Gastrocnemius medialis (tissue), 4 donors: Measurements from ENCODE around the gene HIBCH.

ENCODE experiments used
- CTCF ChIP-seq, 5 experiments: fragments of 450-650 bp in 3 of 5; fragments of 200-600 bp in 2 of 5; sonication (generic) in 2 of 5; IDR thresholded peaks in 4 of 5; conservative IDR thresholded peaks in 1 of 5; 1 replicate in 4 of 5; 2 replicates in 1 of 5; pipeline ENCODE4 v1.5.1; 2016 to 2019; ENCODE audit warnings: antibody characterized with exemption in 5 of 5, mild to moderate bottlenecking in 3 of 5, moderate library complexity in 3 of 5
- POLR2A ChIP-seq, 2 donors: fragments of 450-650 bp; IDR thresholded peaks; one replicate each; pipeline ENCODE4 v1.6.1; 2017; ENCODE audit warnings: antibody characterized with exemption in 2 of 2, mild to moderate bottlenecking in 2 of 2, moderate library complexity in 2 of 2

- no peak for TF ChIP-seq POLR2A (IDR thresholded peaks at IDR 0.05)
- TF ChIP-seq CTCF (IDR thresholded peaks at IDR 0.05 in 4 of 5, conservative IDR thresholded peaks at IDR 0.05 in 1 of 5): no peak
Observed at GRCh38 chr2:190210471-190210870, 109.2 kb downstream of the HIBCH start.
